Right lobe of liver (tissue), 4 donors: ENCODE data around the gene RBKS.

Experiments
- POLR2A ChIP-seq: fragments of 450-650 bp; IDR thresholded peaks from one replicate; pipeline ENCODE4 v1.6.1; 2017; ENCODE audit warnings: antibody characterized with exemption, mild to moderate bottlenecking
- TF ChIP-seq, protein P1 (sequence below), 4 donors: fragments of 200-600 bp in 3 of 4; fragments of 450-650 bp in 1 of 4; IDR thresholded peaks; one replicate each; pipeline versions ENCODE4 v1.5.1 to v1.8.0; 2016 to 2022; ENCODE audit warnings: antibody characterized with exemption in 4 of 4, mild to moderate bottlenecking in 2 of 4
- donor health status: DM: no; HTN: no; CAD: no.
- donor health status: DM: no; HTN: no; CAD: no.
- donor health status: DM: no; HTN: yes; CAD: no.

DNA sequence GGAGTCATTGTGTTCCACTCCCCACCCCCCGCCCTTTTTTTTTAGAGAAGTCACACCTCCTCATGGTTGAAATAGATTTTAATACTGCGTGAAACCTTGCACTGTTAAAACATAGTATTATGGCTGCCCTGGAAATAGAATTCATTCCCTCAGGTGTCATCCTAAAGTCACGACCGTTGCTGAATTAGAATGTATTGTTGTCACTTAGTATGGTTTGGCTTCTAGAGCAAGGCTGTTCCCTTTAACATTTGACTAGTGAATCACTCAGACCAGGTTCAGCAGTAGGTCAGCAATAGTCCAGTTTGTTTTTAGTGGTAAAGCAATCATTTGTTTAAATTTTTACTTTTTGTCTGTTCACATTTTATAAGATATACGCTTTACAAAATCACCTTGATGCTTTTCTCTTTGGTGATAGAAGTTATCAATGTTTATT, 1.5 kb upstream of the RBKS start:
- TF ChIP-seq, protein P1, sequence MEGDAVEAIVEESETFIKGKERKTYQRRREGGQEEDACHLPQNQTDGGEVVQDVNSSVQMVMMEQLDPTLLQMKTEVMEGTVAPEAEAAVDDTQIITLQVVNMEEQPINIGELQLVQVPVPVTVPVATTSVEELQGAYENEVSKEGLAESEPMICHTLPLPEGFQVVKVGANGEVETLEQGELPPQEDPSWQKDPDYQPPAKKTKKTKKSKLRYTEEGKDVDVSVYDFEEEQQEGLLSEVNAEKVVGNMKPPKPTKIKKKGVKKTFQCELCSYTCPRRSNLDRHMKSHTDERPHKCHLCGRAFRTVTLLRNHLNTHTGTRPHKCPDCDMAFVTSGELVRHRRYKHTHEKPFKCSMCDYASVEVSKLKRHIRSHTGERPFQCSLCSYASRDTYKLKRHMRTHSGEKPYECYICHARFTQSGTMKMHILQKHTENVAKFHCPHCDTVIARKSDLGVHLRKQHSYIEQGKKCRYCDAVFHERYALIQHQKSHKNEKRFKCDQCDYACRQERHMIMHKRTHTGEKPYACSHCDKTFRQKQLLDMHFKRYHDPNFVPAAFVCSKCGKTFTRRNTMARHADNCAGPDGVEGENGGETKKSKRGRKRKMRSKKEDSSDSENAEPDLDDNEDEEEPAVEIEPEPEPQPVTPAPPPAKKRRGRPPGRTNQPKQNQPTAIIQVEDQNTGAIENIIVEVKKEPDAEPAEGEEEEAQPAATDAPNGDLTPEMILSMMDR (IDR thresholded peaks at IDR 0.05), result no peak
- no peak for TF ChIP-seq POLR2A
